ENCODE data around the gene ANKMY1. TPM values are rescaled to one million over a fixed set of nuclear protein-coding genes. Genes with fewer than 3 reads are reported as not detected.
A peak's percentile ranks its signal among the peaks of the same experiment; 100 is the strongest.

Gene ANKMY1
- total and polyA plus RNA-seq, 2 of the 8 experiments (the other 6 are each of a cell fraction or from before 2014, with no cell fraction given): 4.5 to 4.8 TPM

GRCh38 chr2:240567872-240568677 is 10.3 kb upstream of the ANKMY1 start, which contains the start of gene RNPEPL1 (continued):
- TF ChIP-seq RNF2 (IDR thresholded peaks at IDR 0.05; ENCODE audit: borderline replicate concordance, low read depth, low read length, missing control alignments, poor library complexity, severe bottlenecking): peak; percentile 32
- TF ChIP-seq KDM4A (IDR thresholded peaks at IDR 0.05; ENCODE audit: low read depth, low read length, severe bottlenecking): peak; percentile 44
- TF ChIP-seq CHD1 (IDR thresholded peaks at IDR 0.05; ENCODE audit: low read depth, low read length): no peak
- TF ChIP-seq POU5F1 (IDR thresholded peaks at IDR 0.05; ENCODE audit: low read depth, low read length): no peak
- no peak for TF ChIP-seq MAFK (IDR thresholded peaks at IDR 0.05; ENCODE audit: low read depth, low read length)
- TF ChIP-seq CTCF (IDR thresholded peaks at IDR 0.05; ENCODE audit: control extremely low read depth in 1 of 3, insufficient read depth in 1 of 3, low read depth in 1 of 3, low read length in 3 of 3): no peak
- no peak for TF ChIP-seq JUN (IDR thresholded peaks at IDR 0.05; ENCODE audit: low read depth, low read length)
- no peak for TF ChIP-seq SP2 (IDR thresholded peaks at IDR 0.05; ENCODE audit: low read length)
- TF ChIP-seq MAX (IDR thresholded peaks at IDR 0.05): peak; percentile 61; the same call in 1 of the 2 replicates
